ENCODE results near the gene HDAC10. TPM values are rescaled to one million over a fixed set of nuclear protein-coding genes. Genes with fewer than 3 reads are reported as not detected.

HDAC10 gene
- total and polyA plus RNA-seq, 10 of the 15 experiments (the other 5 are each of a cell fraction or from before 2014, with no cell fraction given) = 0.26 to 48.6 (median 5.0) TPM

DNA sequence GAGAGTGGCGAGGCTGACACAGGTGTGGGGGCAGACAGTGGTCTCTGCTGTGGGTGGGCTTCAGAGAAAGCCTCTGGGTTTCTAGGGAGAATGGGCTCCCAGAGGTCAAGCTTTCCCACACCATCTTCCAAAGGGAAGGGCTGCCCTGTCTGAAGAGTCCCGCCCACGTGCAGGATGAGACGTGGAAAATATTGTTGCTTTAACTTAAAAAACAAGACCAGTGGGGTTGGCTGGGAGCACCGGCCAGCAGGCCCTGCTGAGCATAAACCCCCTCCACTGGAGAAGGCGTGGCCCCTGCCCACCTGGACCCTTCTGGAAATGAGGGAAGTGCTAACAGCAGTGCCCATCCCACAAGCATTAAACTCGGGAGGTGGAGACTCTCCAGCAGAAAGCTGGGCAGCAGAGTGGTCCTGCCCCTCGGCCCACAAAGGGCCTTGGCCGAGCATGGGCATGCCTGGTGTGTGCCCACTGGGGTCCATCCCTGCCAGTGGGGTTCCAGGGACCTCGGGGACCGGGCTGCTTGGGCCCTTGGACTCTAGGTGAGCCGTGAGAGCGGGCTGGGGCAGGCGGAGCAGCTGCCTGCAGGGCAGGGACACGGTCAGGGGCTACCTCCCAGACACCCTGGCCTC, 34.9 kb downstream of the HDAC10 start (continued):
- TF ChIP-seq, protein P1, sequence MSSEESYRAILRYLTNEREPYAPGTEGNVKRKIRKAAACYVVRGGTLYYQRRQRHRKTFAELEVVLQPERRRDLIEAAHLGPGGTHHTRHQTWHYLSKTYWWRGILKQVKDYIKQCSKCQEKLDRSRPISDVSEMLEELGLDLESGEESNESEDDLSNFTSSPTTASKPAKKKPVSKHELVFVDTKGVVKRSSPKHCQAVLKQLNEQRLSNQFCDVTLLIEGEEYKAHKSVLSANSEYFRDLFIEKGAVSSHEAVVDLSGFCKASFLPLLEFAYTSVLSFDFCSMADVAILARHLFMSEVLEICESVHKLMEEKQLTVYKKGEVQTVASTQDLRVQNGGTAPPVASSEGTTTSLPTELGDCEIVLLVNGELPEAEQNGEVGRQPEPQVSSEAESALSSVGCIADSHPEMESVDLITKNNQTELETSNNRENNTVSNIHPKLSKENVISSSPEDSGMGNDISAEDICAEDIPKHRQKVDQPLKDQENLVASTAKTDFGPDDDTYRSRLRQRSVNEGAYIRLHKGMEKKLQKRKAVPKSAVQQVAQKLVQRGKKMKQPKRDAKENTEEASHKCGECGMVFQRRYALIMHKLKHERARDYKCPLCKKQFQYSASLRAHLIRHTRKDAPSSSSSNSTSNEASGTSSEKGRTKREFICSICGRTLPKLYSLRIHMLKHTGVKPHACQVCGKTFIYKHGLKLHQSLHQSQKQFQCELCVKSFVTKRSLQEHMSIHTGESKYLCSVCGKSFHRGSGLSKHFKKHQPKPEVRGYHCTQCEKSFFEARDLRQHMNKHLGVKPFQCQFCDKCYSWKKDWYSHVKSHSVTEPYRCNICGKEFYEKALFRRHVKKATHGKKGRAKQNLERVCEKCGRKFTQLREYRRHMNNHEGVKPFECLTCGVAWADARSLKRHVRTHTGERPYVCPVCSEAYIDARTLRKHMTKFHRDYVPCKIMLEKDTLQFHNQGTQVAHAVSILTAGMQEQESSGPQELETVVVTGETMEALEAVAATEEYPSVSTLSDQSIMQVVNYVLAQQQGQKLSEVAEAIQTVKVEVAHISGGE (CRISPR knock-in tag; IDR thresholded peaks at IDR 0.05) = no peak
- TF ChIP-seq HDAC6 (IDR thresholded peaks at IDR 0.05; ENCODE audit: unreplicated experiment) (no peak), MEF2B (IDR thresholded peaks at IDR 0.05; ENCODE audit: partially characterized antibody, poor library complexity, severe bottlenecking) (no peak), RELA (IDR thresholded peaks at IDR 0.05; ENCODE audit: borderline replicate concordance, partially characterized antibody) (no peak), SIN3A (IDR thresholded peaks at IDR 0.05; ENCODE audit: low read depth, low read length) (no peak)

- in situ Hi-C loops (cut with MboI) = no loop called here
- no peak for TF ChIP-seq IRF5 (IDR thresholded peaks at IDR 0.05; ENCODE audit: borderline replicate concordance)
- TF ChIP-seq SMARCA5 (IDR thresholded peaks at IDR 0.05) = no peak
- TF ChIP-seq POLR2A (IDR thresholded peaks at IDR 0.05; ENCODE audit: low read depth, low read length) = peak; percentile 58
- TF ChIP-seq MEF2B (IDR thresholded peaks at IDR 0.05; ENCODE audit: partially characterized antibody, poor library complexity, severe bottlenecking) = no peak
- FAIRE-seq (no peak), DNase-seq (ENCODE audit: low read depth, low spot score) (no peak), ATAC-seq (no peak)
- no peak overlapping the region for H3K4me3 ChIP-seq
- H3K4me2 ChIP-seq (ENCODE audit: control insufficient read depth, insufficient read depth) = no peak overlapping the region
- no peaks in the 10 kb centered on the region for H3K27me3 ChIP-seq (replicated peaks in 1 of 2; ENCODE audit: control insufficient read depth in 2 of 2, insufficient read depth in 2 of 2, low read length in 1 of 2)
- no TSS peak for BruUV-seq (replicated peaks)
- H4K20me1 ChIP-seq (ENCODE audit: control insufficient read depth, insufficient read depth) = no peaks in the 10 kb centered on the region
- no peak overlapping the region for H2AFZ ChIP-seq (ENCODE audit: control insufficient read depth, low read depth, low read length)
- POLR2A ChIA-PET = no interaction called here
- H3K36me3 ChIP-seq (ENCODE audit: control insufficient read depth in 2 of 2, insufficient read depth in 2 of 2, low read length in 1 of 2) = peaks cover 31 to 48% of the 10 kb centered on the region in 2 experiments; a peak in 3 of 4 replicates
- H3K9ac ChIP-seq (ENCODE audit: control insufficient read depth, insufficient read depth, low read length) = no peak overlapping the region
- CTCF ChIA-PET = interaction anchor here (1.1 kb wide), 1 partner anchor 67 kb away, joined by 3 read pairs; no protein-coding TSS in a partner anchor
- intact Hi-C loops (cut with micrococcal nuclease; ENCODE audit: unreplicated experiment) = no loop called here
- SMC1A ChIA-PET (ENCODE audit: uncharacterized antibody, unreplicated experiment) = no interaction called here
- H3K9me3 ChIP-seq (replicated peaks; ENCODE audit: control insufficient read depth, insufficient read depth, low read length) = no peaks in the 10 kb centered on the region
- RAD21 ChIA-PET (ENCODE audit: unreplicated experiment) = no interaction called here
- WGBS (ENCODE audit: insufficient coverage, insufficient replicate concordance, low lambda C conversion rate, missing lambda C conversion rate) = 96% methylated on average over 14 of the region's 17 CpGs
- H3K4me1 ChIP-seq (ENCODE audit: control insufficient read depth, insufficient read depth, low read length) = no peaks in the 10 kb centered on the region
- no peaks in the 10 kb centered on the region; the same call in 1 of the 2 replicates for H3K79me2 ChIP-seq (ENCODE audit: control insufficient read depth, insufficient read depth, low read length)
- H3K27ac ChIP-seq (ENCODE audit: control insufficient read depth, insufficient read depth) = no peak overlapping the region
Measured at GRCh38 chr22:50215297-50216054, 35.6 kb downstream of the HDAC10 start.

Data from GM12878 (cell line).